PFSK-1 (cell line): ENCODE data around the gene CNTN4.

Experiments
- POLR2AphosphoS5 ChIP-seq: IDR thresholded peaks from 2 replicates; pipeline ENCODE4 v1.6.1; 2012; ENCODE audit warnings: low read depth, mild to moderate bottlenecking, control low read depth, low read length, moderate library complexity
- REST ChIP-seq, 2 experiments: IDR thresholded peaks; 2 replicates each; pipeline versions ENCODE4 v1.6.1 to v1.8.0; 2011 to 2012; ENCODE audit warnings: low read depth in 2 of 2, low read length in 2 of 2, control low read depth in 1 of 2, inconsistent platforms in 1 of 2, mild to moderate bottlenecking in 1 of 2, moderate library complexity in 1 of 2; ENCODE audit not compliant: insufficient read depth in 1 of 2

- TF ChIP-seq POLR2AphosphoS5 (no peak), REST (IDR thresholded peaks at IDR 0.05; ENCODE audit: insufficient read depth in 1 of 2, low read depth in 2 of 2, low read length in 2 of 2) (no peak)
Measured at GRCh38 chr3:2543247-2543646, 444.6 kb downstream of the CNTN4 start.
